ENCODE results near the gene SLC5A5.

The SLC5A5 gene

DNA sequence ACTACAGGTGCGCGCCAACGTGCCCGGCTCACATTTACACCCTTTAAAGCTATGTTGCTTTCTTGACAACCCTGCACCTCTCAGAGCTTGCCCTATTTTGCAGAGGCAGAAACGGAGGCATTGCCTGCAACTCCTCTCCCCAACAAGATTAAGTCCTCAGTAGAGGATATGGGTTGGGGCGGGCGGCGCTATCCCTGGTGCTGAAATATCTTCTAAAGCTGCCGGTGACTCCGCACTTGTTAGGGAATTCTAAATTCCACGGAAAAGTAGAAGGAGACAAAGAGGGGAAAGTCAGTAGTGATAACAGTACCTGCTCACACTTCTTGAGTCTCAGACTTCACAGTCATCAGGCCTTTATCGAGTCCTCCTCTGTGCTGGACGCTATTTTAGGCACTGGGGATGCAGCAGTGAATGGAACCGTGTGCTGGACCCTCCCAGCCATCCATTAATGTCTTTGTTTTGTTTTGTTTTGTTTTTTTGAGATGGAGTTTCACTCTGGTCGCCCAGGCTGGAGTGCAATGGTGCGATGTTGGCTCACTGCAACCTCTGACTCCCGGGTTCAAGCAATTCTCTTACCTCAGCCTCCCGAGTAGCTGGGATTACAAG, 18.0 kb downstream of the SLC5A5 start:
- TF ChIP-seq, protein P1, sequence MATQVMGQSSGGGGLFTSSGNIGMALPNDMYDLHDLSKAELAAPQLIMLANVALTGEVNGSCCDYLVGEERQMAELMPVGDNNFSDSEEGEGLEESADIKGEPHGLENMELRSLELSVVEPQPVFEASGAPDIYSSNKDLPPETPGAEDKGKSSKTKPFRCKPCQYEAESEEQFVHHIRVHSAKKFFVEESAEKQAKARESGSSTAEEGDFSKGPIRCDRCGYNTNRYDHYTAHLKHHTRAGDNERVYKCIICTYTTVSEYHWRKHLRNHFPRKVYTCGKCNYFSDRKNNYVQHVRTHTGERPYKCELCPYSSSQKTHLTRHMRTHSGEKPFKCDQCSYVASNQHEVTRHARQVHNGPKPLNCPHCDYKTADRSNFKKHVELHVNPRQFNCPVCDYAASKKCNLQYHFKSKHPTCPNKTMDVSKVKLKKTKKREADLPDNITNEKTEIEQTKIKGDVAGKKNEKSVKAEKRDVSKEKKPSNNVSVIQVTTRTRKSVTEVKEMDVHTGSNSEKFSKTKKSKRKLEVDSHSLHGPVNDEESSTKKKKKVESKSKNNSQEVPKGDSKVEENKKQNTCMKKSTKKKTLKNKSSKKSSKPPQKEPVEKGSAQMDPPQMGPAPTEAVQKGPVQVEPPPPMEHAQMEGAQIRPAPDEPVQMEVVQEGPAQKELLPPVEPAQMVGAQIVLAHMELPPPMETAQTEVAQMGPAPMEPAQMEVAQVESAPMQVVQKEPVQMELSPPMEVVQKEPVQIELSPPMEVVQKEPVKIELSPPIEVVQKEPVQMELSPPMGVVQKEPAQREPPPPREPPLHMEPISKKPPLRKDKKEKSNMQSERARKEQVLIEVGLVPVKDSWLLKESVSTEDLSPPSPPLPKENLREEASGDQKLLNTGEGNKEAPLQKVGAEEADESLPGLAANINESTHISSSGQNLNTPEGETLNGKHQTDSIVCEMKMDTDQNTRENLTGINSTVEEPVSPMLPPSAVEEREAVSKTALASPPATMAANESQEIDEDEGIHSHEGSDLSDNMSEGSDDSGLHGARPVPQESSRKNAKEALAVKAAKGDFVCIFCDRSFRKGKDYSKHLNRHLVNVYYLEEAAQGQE (IDR thresholded peaks at IDR 0.05; ENCODE audit: low read depth), result peak; percentile 97
- TF ChIP-seq TEAD4 (IDR thresholded peaks at IDR 0.05), result 0 out of 2 replicates have a peak, but pooled peaks have one; percentile 41
- no peak for TF ChIP-seq EGR1 (IDR thresholded peaks at IDR 0.05)
- TF ChIP-seq CREB1 (IDR thresholded peaks at IDR 0.05; ENCODE audit: low read depth), result no peak
- TF ChIP-seq TAF1 (IDR thresholded peaks at IDR 0.05; ENCODE audit: low read depth), result no peak
- TF ChIP-seq YY1 (IDR thresholded peaks at IDR 0.05; ENCODE audit: low read depth), result 0 out of 2 replicates have a peak, but pooled peaks have one; percentile 12

DNA sequence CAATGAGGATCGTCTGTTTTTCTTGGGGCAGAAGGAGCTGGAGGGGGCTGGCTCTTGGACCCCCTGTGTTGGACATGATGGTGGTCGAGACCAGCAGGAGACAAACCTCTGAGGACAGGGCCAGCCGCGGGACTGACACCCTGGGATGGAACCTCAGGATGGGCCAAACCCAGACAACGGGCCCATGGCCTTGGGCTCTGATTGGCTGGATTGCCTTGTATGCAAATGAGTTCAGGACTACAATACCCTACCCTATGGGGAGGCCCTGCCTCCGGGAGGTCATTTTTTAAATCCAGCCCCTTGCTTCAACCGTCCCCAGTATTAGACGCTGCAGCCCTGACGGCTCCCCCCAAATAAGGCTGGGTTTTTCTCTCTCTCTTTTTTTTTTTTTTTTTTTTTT, 22.0 kb downstream of the SLC5A5 start:
- TF ChIP-seq NFIC (IDR thresholded peaks at IDR 0.05), result no peak
- TF ChIP-seq RAD21 (IDR thresholded peaks at IDR 0.05; ENCODE audit: low read depth), result no peak
- no peak for TF ChIP-seq EP300 (IDR thresholded peaks at IDR 0.05; ENCODE audit: borderline replicate concordance)
- no peak for TF ChIP-seq TCF12 (IDR thresholded peaks at IDR 0.05; ENCODE audit: low read depth)
- no peak for TF ChIP-seq CEBPB (IDR thresholded peaks at IDR 0.05)

DNA sequence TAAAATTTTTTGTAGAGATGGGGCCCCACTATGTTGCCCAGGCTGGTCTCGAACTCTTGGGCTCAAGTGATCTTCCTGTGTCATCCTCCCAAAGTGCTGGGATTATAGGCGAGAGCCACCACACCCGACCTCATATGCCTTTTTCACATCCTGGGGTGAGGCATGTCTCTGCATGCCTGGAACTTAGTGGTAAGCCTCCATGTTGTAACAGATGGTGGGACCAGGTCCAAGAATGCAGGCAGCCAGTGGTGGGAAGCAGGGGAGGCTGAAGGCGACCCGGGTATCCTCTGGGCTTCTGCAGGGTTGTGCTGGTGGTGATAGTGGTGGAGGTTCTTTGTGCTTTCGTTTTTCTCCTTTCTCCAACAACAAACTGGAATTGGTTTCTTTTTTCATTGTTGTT, 31.0 kb downstream of the SLC5A5 start:
- TF ChIP-seq EGR1 (IDR thresholded peaks at IDR 0.05), result no peak
- TF ChIP-seq CEBPB (IDR thresholded peaks at IDR 0.05), result no peak
- TF ChIP-seq TCF12 (IDR thresholded peaks at IDR 0.05; ENCODE audit: low read depth), result no peak
- TF ChIP-seq NFIC (IDR thresholded peaks at IDR 0.05), result no peak
- no peak for TF ChIP-seq YY1 (IDR thresholded peaks at IDR 0.05; ENCODE audit: low read depth)
- TF ChIP-seq, protein P2, sequence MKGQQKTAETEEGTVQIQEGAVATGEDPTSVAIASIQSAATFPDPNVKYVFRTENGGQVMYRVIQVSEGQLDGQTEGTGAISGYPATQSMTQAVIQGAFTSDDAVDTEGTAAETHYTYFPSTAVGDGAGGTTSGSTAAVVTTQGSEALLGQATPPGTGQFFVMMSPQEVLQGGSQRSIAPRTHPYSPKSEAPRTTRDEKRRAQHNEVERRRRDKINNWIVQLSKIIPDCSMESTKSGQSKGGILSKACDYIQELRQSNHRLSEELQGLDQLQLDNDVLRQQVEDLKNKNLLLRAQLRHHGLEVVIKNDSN (IDR thresholded peaks at IDR 0.05), result no peak
- TF ChIP-seq, protein P1 (IDR thresholded peaks at IDR 0.05; ENCODE audit: low read depth), result no peak
- no peak for TF ChIP-seq CREB1 (IDR thresholded peaks at IDR 0.05; ENCODE audit: low read depth)

DNA sequence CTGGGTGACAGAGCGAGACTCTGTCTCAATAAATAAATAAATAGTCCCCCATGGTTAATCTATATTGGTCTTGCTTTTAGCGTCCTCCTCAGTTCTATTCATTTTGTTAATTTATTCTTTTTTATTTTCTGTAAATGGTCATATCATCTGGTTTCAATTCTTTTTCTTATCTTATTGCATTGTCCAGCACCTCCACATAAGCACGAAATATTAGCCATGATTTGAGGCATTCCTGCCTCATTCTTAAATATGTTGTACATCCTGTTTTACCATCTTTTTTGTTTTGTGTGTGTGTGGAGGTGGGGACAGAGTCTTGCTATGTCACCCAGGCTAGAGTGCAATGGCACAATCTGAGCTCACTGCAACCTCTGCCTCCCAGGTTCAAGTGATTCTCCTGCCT, 36.5 kb downstream of the SLC5A5 start:
- TF ChIP-seq CREB1 (IDR thresholded peaks at IDR 0.05; ENCODE audit: low read depth) (no peak), EGR1 (IDR thresholded peaks at IDR 0.05) (no peak), NFIC (IDR thresholded peaks at IDR 0.05) (no peak), FOXM1 (IDR thresholded peaks at IDR 0.05; ENCODE audit: borderline replicate concordance, low read depth) (no peak), CEBPB (IDR thresholded peaks at IDR 0.05) (no peak), TAF1 (IDR thresholded peaks at IDR 0.05; ENCODE audit: low read depth) (no peak), TEAD4 (IDR thresholded peaks at IDR 0.05) (no peak), RAD21 (IDR thresholded peaks at IDR 0.05; ENCODE audit: low read depth) (no peak), ZBTB7A (IDR thresholded peaks at IDR 0.05; ENCODE audit: low read depth) (no peak), TCF12 (IDR thresholded peaks at IDR 0.05; ENCODE audit: low read depth) (no peak), YY1 (IDR thresholded peaks at IDR 0.05; ENCODE audit: low read depth) (no peak), EP300 (IDR thresholded peaks at IDR 0.05; ENCODE audit: borderline replicate concordance) (no peak)
- TF ChIP-seq, protein P3, sequence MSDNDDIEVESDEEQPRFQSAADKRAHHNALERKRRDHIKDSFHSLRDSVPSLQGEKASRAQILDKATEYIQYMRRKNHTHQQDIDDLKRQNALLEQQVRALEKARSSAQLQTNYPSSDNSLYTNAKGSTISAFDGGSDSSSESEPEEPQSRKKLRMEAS (IDR thresholded peaks at IDR 0.05), result no peak
- TF ChIP-seq, protein P1 (IDR thresholded peaks at IDR 0.05; ENCODE audit: low read depth), result no peak
- TF ChIP-seq, protein P2 (IDR thresholded peaks at IDR 0.05), result no peak

Measured in Ishikawa (cell line).